Effector CD4-positive, alpha-beta T cell (primary cell): ENCODE data around the gene RIPOR1.

Experiments used
- DNase-seq: peaks from one replicate; pipeline ENCODE4 v3.0.0-alpha.2; 2020

RIPOR1 gene

GRCh38 chr16:67561824-67562525 lies 33.3 kb downstream of the RIPOR1 start:
- peak; percentile 94 for DNase-seq

GRCh38 chr16:67562526-67562917 lies 33.9 kb downstream of the RIPOR1 start, which contains the start of gene CTCF:
TSS of gene CTCF (plus strand) at chr16:67562526. CDS start at chr16:67610833, 48,307 bp downstream.
- peak; percentile 78 for DNase-seq

DNA sequence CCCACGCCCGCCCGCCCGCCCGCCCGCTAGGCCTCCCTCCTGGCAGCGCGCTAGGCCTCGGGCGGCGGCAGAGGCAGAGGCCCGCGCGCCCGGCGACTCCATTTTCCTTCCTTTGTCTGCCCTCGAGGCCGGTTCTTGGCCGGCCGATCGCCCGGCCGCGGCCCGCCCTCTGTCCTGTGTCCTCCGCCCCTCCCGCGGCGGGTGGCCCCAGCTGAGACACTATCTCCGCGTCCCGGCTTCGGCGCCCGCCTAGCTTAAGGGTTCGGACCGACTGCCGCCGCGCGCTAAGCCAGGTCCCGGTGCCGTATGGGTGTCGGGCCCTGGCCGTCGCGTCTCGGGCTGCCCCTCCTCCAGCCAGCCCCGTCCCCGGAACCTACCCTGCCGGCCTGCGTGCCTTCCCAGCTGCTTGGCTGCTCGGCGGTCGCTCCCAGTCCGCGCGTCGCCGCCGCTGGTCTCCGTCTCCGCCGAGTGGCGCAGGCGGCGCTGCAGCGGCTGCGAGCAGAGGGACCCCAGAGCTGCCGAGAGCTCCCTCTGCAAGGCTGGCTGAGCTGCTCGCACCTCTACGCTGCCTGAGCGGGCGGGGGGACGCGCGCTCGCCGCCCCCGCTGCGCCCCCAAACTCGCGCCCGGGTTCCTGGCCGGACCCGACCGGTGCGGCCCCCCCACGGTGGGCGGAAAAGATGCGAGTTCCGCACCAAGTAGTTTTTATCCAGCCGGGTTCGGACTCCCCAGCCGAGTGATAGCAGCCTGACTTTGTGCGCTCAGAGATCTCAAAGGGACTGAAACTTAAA lies 34.5 kb downstream of the RIPOR1 start:
- DNase-seq: peak; percentile 51

GRCh38 chr16:67563708-67564468 lies 35.3 kb downstream of the RIPOR1 start:
- no peak for DNase-seq

- no peak for DNase-seq
Measured at GRCh38 chr16:67565470-67566100, 37.0 kb downstream of the RIPOR1 start.

GRCh38 chr16:67571464-67571863 lies 42.8 kb downstream of the RIPOR1 start:
- no peak for DNase-seq

- no peak for DNase-seq
Measured at GRCh38 chr16:67571981-67572431, 43.4 kb downstream of the RIPOR1 start.

- DNase-seq: no peak
Measured at GRCh38 chr16:67579686-67580085, 51.1 kb downstream of the RIPOR1 start.

DNA sequence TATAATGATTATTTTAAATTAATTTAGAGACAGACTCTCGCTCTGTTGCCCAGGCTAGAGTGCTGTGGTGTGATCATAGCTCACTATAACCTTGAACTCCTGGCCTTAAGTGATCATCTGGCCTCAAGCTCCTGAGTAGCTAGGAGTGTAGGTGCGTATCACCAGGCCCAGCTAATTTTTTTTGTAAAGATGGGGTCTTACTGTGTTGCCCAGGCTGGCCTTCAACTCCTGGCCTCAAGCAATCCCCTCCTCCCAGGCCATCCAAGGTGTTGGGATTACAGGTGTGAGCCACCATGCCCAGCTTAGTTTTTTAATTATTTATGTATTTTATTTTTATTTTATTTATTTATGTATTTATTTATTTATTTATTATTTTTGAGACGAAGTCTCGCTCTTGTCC lies 51.6 kb downstream of the RIPOR1 start:
- DNase-seq: no peak

GRCh38 chr16:67593288-67593687 lies 64.7 kb downstream of the RIPOR1 start:
- DNase-seq: no peak

GRCh38 chr16:67593701-67594100 lies 65.1 kb downstream of the RIPOR1 start:
- no peak for DNase-seq

GRCh38 chr16:67594256-67594915 lies 65.8 kb downstream of the RIPOR1 start:
- no peak for DNase-seq

DNA sequence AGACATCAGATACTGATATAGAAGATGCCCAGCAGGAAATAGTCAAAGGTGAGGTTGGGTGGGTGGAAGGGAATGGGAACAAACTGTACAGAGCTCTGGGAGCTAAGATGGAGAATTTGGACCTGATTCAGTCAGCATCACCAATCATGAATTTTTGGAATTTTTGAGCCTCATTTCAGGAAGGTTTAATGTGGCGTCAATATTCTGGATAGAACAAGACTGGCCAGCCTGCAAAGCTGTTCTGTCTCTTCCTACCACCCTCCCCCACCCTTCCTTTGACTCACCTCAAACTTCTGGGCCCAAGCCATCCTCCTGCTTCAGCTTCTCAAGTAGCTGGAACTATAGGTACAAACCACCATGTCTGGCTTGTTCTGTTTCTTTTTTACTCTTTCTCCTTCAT lies 66.3 kb downstream of the RIPOR1 start:
- DNase-seq: no peak
